Hepatocyte (in vitro differentiated cells): ENCODE measurements around the gene HID1.

Experiments
- CTCF ChIP-seq: fragments of 200-600 bp; sonication (generic); IDR thresholded peaks from 2 replicates; pipeline ENCODE4 v1.5.1; 2016; ENCODE audit warnings: antibody characterized with exemption, mild to moderate bottlenecking; ENCODE audit not compliant: poor library complexity
- EZH2 ChIP-seq: fragments of 200-600 bp; sonication (generic); IDR thresholded peaks from 2 replicates; pipeline ENCODE4 v1.6.1; 2016; ENCODE audit warnings: antibody characterized with exemption, mild to moderate bottlenecking, borderline replicate concordance
- EZH2phosphoT487 ChIP-seq: fragments of 200-600 bp; sonication (generic); IDR thresholded peaks from one replicate; pipeline ENCODE4 v1.6.1; 2018; ENCODE audit warnings: antibody characterized with exemption, mild to moderate bottlenecking, low read depth, moderate library complexity; ENCODE audit not compliant: unreplicated experiment, severe bottlenecking

GRCh38 chr17:74986206-74986576 is 13.6 kb upstream of the HID1 start:
- TF ChIP-seq CTCF (no peak), EZH2phosphoT487 (no peak), EZH2 (no peak)
